Measurements from ENCODE around the gene HILPDA.
"Not testable (repeated sequence)": the region's sequence is repeated elsewhere in the genome, so short reads cannot be mapped to it uniquely, and the experiment has no call there.

The HILPDA gene

GRCh38 chr7:128466871-128467270 lies 11.2 kb downstream of the HILPDA start:
- DNase-seq = not testable (repeated sequence)

DNA sequence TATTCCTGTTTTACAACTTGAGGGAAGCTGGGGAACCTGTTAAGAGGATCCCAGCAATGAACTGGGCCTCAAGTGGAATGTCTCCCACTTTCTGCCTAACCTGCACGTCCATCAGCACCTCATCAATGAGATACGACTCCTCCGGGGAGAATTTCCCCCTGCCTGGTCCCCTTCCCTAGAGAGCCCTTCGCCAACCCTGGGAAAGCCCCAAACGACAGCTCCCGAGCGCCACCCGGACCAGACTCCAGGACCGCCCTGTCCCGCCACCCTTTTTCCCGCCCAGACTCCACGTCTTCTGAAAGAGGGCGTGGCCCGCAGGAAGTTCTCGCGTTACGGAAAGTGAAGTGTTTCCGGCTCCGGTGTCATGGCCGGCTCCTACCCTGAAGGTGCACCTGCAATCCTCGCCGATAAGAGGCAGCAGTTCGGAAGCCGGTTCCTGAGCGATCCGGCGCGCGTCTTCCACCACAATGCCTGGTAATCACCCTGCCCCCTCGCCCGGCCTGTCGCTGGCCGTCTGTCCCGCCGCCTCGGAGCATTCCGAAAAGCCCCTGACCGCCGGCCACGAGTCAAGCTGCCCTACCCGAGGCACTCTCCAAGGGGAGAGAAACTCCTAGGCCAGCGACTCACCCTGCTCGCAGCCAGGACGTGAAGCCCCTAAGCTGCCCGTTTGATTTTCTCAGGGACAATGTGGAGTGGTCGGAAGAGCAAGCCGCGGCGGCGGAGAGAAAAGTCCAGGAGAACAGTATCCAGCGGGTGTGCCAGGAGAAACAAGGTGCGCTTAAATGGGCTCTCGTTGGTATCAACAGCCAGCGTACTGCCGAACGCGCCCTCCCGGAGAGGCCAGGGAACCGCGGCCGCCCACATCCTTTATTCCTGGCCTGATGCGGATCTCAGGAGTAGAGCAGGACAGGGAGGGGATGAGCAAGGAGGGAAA lies 21.0 kb downstream of the HILPDA start, which contains the start of gene METTL2B:
TSS of gene METTL2B (plus strand) at position 347 of the 934 bp plus-strand sequence. CDS start at position 365, 18 bp downstream.
- peak; percentile 98 for DNase-seq

DNA sequence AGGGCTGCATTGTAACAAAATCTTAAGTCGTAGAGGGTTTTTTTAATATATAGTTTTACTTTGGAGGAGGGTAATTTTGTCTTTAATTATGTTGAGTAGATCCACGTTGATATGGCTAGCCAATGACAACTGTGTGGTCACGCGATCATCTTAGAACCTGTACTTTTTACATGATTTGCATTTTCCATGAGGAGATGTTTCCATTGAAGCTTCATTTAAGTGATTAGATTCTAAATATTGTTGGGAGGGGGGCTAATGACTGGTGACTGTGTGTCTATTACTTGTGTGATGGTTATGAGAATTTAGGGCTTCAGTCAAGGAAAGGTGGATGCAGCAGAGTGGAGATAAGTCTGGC lies 21.6 kb downstream of the HILPDA start:
- not testable (repeated sequence) for DNase-seq

DNA sequence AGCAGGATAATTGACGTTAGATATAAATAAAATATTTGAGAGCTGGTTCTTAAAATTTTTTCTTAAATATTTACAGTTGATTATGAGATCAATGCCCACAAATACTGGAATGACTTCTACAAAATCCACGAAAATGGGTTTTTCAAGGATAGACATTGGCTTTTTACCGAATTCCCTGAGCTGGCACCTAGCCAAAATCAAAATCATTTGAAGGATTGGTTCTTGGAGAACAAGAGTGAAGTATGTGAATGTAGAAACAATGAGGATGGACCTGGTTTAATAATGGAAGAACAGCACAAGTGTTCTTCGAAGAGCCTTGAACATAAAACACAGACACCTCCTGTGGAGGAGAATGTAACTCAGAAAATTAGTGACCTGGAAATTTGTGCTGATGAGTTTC lies 23.4 kb downstream of the HILPDA start:
- DNase-seq = not testable (repeated sequence)

DNA sequence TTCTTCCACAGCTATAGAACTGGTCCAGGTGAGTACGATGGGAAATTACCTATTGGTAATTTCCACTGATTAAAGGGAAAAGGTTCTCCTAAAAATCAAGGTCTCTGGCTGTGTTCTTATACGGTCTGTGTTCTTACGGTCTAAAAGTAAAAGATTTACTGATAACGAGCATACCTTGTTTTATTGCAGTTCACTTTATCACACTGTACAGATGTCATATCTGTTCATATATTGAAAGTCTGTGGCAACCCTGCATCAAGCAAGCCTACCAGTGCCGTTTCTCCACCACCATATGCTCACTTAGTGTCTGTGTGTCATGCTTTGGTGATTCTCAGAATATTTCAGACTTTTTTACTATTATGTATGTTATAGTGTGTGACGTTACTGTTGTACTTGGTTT lies 32.5 kb downstream of the HILPDA start:
- not testable (repeated sequence) for DNase-seq

DNA sequence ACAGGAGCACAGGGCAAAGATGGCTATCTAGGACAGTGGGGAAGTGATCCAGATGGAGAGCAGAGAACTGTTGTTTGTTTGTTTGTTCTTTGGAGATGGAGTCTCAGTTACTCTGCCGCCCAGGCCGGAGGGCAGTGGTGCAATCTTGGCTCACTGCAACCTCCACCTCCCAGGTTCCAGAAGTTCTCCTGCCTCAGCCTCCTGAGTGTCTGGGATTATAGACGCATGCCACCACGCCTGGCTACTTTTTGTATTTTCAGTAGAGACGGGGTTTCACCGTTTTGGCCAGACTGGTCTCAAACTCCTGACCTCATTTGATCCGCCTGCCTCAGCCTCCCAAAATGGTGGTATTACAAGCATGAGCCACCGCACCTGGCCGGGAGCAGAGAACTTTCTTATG lies 41.7 kb downstream of the HILPDA start:
- no peak for DNase-seq

DNA sequence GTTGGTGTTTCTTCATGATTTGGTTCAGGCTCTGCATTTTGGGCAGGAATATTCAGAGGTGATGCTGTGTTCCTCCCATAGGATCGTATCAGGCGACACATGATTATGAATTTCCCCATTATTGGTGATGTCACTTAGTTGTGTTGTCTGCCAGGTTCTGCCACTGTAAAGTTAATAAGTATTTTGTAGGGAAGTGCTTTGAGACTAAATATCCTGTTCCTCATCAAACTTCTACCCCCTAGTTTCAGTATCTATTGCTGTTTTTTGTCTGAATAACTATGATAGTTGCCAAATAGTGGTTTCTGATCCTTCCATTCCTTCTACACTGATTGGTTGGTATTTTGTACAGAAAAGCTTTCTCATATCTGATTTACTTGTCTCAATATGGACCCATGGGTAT lies 49.7 kb downstream of the HILPDA start:
- not testable (repeated sequence) for DNase-seq

GRCh38 chr7:128506819-128507218 lies 51.1 kb downstream of the HILPDA start:
- not testable (repeated sequence) for DNase-seq

DNA sequence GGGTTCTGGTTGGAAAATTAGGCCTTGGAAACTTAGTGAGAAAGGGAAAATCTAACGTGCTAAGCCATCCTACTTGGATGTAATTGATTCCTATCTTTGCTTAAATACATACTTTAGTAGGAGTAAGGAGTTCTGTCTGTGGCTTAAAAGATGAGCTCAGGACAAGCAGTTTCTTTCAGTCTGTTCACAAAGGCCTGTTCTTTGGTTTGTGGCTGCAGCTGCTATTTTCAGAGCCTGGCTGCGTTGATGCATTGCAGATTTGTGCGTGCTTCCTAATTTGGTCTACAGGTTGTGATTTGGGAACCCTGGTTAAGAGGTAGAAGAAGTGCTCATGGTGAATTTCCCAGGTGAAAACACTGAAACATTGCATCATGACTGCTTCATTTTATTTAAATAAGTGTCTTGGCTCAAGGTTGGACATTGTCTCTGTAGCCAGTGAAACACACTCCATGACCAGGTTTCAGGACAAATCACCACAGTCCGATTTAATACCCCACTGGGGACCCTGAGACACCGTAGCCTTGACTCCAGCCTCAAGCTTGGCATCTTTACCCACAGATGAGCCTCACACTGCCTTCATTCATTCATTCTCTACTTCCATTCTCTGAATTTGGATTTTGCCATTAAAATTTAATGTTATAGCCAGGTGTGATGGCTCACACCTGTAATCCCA lies 51.8 kb downstream of the HILPDA start:
- not testable (repeated sequence) for DNase-seq

Measured in hematopoietic multipotent progenitor cell treated with erythropoietin and hydrocortisone succinate and interleukin-3 and kit ligand, for 6 days (in vitro differentiated cells).